CD4-positive, alpha-beta T cell treated with Interleukin-4 for 4 hours (primary cell): ENCODE results near the gene SLC13A2.
"Not testable (repeated sequence)": the region's sequence is repeated elsewhere in the genome, so short reads cannot be mapped to it uniquely, and the experiment has no call there.

Experiments used
- DNase-seq: peaks from one replicate; pipeline ENCODE4 v3.0.0-alpha.2; 2020

The SLC13A2 gene, protein sequence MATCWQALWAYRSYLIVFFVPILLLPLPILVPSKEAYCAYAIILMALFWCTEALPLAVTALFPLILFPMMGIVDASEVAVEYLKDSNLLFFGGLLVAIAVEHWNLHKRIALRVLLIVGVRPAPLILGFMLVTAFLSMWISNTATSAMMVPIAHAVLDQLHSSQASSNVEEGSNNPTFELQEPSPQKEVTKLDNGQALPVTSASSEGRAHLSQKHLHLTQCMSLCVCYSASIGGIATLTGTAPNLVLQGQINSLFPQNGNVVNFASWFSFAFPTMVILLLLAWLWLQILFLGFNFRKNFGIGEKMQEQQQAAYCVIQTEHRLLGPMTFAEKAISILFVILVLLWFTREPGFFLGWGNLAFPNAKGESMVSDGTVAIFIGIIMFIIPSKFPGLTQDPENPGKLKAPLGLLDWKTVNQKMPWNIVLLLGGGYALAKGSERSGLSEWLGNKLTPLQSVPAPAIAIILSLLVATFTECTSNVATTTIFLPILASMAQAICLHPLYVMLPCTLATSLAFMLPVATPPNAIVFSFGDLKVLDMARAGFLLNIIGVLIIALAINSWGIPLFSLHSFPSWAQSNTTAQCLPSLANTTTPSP

GRCh38 chr17:28473542-28473941, at the start of gene SLC13A2:
SLC13A2 (plus strand) TSS chr17:28473644; CDS start chr17:28473713, 69 bp downstream.
- no peak for DNase-seq

- DNase-seq: no peak
These were observed 48.2 kb upstream of the SLC13A2 start for GRCh38 chr17:28425206-28425605.

- no peak for DNase-seq
These were observed 47.3 kb upstream of the SLC13A2 start for GRCh38 chr17:28426081-28426519.

GRCh38 chr17:28427371-28427770, 46.1 kb upstream of the SLC13A2 start:
- no peak for DNase-seq

GRCh38 chr17:28427982-28428381, 45.5 kb upstream of the SLC13A2 start:
- DNase-seq: not testable (repeated sequence)

DNA sequence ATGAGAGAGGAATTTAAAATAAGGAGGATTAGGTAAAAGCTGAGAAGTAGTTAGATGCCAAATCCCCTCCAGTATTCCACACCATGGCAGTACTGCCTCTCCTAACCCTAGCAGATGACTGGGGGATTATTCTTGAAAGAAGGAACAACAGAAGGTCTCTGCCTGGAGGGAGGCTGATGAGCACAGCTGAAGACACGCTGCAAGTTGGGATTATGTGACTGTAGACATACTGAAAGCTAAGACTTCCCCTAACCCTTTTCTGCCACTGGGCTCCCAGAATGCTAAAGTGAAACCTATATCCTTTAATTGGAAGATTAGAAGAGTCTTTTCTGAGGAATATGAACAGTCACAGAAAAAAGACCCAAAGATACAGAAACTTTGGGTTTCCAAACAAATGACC, 39.7 kb upstream of the SLC13A2 start:
- no peak for DNase-seq

DNA sequence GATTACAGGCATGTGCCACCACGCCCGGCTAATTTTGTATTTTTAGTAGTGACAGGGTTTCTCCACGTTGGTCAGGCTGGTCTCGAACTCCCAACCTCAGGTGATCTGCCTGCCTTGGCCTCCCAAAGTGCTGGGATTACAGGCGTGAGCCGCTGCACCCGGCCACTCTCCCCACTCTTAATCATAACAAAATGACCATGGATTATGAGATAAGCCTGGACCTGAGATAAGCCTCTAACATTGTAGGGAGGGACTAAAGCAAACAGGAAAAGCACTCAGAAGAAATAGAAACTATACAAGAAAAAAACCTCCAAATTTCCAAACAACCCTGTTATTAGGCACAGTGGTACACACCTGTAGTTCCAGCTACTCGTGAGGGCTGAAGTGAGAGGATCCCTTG, 39.1 kb upstream of the SLC13A2 start:
- DNase-seq: not testable (repeated sequence)

DNA sequence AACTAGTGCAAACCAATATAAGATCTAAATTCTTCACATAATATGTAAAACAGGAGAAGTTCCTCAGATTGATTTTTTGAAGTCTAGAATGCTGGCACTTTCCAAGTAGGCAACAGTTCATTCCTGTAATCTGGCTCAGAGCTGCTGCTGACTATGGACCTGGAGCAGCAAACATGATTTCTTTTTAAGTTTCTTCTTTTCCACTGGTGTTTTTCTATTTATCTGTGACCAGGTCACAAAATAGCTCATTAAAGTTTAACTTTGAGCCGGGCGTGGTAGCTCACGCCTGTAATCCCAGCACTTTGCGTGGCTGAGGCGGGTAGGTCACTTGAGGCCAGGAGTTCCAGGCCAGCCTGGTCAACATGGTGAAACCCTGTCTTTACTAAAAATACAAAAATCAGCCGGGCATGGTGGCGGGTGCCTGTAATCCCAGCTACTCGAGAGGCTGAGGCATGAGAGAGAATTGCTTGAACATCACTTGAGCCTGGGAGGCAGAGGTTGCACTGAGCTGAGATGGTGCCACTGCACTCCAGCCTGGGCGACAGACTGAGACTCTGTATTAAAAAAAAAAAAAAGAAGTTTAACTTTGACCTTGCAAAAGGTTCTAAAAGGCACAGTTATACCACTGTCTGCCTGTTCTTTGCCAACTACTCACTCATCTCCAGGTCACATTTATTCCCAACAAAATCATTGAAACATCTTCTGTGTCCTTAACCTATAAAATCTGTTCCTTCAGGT, 29.4 kb upstream of the SLC13A2 start:
- DNase-seq: no peak

DNA sequence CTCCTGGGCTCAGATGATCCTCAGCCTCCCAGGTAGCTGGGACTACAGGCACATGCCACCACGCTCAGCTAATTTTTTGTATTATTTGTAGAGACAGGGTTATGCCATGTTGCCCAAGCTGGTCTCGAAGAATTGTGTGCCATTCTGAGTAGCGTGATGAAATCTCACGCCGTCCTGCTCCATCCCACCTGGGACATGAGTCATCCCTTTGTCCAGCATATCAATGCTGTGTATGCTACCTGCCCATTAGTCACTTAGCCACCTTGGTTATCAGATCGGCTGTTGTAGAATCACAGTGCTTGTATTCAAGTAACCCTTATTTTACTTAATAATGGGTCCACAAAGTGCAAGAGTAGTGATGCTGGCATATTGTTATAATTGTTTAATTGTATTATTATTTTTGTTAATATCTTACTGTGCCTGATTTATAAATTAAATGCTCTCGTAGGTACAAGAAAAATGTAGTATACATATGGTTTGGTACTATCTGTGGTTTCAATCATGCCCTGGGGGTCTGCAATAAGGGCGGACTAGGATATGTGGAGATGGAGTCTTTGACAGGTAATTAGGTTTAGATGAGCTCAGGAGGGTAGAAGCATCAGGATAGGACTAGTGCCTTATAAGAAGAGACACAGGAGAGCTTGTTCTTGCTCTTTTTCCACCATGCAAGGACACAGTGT, 26.6 kb upstream of the SLC13A2 start:
- DNase-seq: no peak

DNA sequence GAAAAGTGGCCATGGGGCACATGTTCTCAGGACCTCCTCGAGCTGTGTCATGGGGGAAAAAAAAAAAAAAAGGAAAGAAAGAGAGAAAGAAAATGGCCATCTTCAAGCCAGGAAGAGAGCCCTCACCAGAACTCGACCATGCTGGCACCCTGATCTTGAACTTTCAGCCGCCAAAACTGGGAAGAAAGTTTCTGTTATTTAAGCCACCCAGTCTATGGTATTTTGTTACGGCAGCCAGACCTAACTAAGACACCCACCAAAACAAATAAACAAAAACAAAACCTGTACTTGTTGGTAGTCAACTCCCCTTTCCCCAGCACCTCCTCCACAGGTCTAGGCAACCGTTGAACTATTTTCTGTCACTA, 26.1 kb upstream of the SLC13A2 start:
- DNase-seq: no peak

DNA sequence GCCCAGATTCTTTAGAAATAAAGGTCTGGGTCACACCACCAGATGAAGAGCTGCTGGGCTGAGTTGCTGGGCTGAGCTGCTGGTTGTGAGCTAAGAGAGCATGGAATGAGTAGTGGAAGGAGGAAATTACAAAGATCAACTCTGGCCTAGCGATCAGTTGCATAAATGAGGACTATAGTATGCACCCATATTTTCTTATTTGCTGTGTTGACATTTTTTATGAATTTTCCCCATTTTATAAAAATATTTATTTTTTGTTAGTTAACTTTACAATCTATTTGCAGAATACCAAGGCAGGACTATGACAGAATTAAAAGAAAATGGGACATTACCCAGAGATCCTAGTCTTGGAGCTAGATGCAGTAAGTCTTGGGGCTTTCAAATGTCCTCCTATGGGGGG, 23.6 kb upstream of the SLC13A2 start:
- no peak for DNase-seq

DNA sequence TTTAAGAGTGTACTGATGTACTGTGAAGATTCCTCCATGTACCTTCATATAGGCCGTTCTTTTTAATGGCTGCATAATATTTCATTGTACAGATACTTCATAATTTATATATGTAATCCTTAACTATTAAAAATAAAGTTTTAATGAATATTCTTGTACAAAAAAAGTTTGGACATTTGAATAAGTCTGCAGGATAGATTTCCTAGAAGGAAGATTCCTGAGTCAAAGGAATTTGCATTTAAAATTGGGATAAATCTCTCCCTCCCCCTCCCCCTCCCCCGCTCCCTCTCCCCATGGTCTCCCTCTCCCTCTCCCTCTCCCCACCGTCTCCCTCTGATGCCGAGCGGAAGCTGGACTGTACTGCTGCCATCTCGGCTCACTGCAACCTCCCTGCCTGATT, 15.6 kb upstream of the SLC13A2 start:
- DNase-seq: no peak

DNA sequence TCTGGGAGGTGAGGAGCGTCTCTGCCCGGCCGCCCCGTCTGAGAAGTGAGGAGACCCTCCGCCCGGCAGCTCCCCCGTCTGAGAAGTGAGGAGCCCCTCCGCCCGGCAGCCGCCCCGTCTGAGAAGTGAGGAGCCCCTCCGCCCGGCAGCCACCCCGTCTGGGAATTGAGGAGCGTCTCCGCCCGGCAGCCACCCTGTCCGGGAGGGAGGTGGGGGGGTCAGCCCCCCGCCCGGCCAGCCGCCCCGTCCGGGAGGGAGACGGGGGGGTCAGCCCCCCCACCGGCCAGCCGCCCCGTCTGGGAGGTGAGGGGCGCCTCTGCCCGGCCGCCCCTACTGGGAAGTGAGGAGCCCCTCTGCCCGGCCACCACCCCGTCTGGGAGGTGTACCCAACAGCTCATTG, 14.6 kb upstream of the SLC13A2 start:
- DNase-seq: not testable (repeated sequence)

- DNase-seq: no peak
These were observed 12.5 kb upstream of the SLC13A2 start for GRCh38 chr17:28460901-28461300.

GRCh38 chr17:28466001-28466400, 7.4 kb upstream of the SLC13A2 start:
- no peak for DNase-seq

DNA sequence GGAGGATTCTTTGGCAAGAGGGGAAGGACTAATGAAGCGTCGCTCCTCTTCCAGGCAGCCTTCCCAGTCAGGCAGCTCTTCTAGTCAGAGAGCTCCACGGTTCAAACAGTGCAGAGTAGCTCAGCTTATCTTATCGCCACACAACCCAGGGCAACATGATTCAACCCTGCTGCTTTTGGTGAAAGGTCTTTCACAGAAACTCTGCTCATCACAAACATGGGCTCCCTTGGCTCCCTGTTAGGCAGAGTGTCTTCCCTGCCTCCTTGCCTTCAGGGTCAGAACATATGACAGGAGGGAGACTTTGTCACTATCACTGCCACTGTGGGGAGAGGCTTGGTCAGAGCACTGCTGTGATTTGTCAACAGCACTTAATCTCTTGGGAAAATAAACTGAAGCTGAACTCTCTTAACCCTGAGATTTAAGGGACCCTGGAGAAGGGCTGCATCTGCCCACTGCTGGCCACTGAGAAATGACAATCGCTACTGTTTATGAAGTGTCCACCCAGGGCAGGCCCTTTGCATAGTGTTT, 6.9 kb upstream of the SLC13A2 start:
- DNase-seq: no peak

DNA sequence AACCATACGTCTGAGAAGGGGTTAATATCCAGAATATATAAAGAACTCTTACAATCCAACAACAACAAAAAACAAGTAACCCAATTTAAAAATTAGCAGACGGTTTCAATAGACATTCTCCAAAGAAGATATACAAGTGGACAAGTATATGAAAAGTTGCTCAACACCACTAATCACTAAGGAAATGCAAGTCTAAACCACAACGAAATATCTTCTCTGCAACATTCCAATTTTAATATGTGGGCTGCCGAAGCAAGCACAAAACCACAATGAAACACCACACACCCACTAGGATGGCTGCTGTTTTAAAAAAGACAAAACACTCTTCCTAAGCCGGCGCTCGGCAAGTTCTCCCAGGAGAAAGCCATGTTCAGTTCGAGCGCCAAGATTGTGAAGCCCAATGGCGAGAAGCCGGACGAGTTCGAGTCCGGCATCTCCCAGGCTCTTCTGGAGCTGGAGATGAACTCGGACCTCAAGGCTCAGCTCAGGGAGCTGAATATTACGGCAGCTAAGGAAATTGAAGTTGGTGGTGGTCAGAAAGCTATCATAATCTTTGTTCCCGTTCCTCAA, 5.9 kb upstream of the SLC13A2 start:
- DNase-seq: no peak

DNA sequence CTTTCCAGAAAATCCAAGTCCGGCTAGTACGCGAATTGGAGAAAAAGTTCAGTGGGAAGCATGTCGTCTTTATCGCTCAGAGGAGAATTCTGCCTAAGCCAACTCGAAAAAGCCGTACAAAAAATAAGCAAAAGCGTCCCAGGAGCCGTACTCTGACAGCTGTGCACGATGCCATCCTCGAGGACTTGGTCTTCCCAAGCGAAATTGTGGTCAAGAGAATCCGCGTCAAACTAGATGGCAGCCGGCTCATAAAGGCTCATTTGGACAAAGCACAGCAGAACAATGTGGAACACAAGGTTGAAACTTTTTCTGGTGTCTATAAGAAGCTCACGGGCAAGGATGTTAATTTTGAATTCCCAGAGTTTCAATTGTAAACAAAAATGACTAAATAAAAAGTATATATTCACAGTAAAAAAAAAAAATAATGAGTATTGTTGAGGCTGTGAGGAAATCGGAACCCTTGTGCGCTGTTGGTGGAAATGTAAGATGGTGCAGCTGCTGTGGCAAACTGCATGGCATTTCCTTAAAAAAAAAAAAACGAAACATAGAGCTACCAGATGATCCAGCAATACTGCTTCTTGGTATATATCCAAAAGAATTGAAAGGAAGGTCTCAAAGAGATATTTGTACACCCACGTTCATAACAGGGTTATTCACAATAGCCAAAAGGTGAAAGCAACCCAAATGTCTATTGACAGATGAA, 5.3 kb upstream of the SLC13A2 start:
- not testable (repeated sequence) for DNase-seq

DNA sequence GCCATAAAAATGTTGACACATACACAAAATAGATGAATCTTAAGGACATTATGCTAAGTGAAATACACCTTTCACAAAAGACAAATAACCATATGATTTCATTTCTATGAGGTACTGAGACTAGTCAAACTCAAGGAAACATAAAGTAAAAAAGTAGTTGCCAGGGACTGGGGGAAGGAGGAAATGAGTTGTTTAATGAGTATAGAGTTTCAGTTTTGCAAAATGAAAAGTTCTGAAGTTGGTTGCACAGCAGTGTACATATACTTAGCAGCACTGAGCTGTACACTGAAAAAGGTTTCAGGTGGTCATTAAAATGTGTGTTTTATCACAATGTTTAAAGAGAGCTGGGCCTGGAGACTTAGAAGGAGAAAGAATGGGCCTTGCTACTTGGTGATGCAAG, 4.7 kb upstream of the SLC13A2 start:
- DNase-seq: no peak

GRCh38 chr17:28469376-28469775, 4.1 kb upstream of the SLC13A2 start:
- no peak for DNase-seq

- DNase-seq: no peak
These were observed 3.1 kb upstream of the SLC13A2 start for GRCh38 chr17:28470266-28470913.
